ENCODE data around the gene ADD1. TPM values are rescaled to one million over a fixed set of nuclear protein-coding genes. Genes with fewer than 3 reads are reported as not detected.

Gene ADD1
- total and polyA plus RNA-seq, 2 donors (not counting 1 experiment from before 2014, with no cell fraction given) = 164 to 171 TPM

DNA sequence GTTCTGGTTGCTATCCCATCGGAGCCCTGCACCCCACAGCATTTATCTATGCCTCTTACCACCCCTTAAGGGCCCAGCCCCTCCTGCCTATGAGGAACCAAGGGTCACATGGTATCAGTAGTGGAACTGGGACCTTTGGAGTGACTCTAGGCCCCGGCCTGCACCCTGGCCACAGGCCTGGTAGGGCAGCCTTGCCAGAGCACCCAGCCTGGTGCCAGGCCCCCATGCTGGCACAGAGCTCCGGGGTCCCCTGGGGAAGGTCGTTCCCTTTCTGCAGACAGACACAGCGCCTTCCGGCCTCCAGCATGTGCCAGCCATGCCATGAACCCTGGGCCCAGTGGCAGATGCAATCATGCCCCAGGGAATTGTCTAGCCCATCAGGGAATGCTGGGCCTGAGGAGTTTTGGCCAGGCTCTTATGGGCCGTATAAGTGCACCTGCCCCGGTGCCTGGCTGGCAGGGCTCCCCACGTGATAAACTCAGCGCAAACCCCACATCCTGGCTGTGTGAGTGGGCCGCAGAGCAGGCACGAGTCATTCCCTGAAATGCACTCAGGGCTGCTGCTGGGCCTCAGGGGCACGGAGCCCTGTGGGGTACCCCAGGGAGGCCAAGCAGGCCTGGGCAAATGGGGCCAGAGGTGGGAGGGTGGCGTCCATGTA is 19.8 kb upstream of the ADD1 start:
- Histone ChIP-seq H3K27me3 (ENCODE audit: control insufficient read depth, insufficient read depth, low read length) (no peaks in the 10 kb centered on the region), H3K79me2 (ENCODE audit: control insufficient read depth, insufficient read depth, low read length) (no peaks in the 10 kb centered on the region), H3K4me3 (replicated peaks in 1 of 4; ENCODE audit: control extremely low read depth in 1 of 4, insufficient read depth in 1 of 4, low read depth in 3 of 4, low read length in 4 of 4) (no peak overlapping the region), H3K4me2 (ENCODE audit: extremely low read depth, insufficient read depth, low read length) (no peak overlapping the region), H3K9ac (ENCODE audit: insufficient read depth, low read length) (no peak overlapping the region), H3K9me3 (ENCODE audit: control insufficient read depth, insufficient read depth, low read depth, low read length) (no peaks in the 10 kb centered on the region), H3K27ac (ENCODE audit: insufficient read depth, low read length) (no peak overlapping the region), H2AFZ (ENCODE audit: low read length) (no peak overlapping the region), H3K4me1 (ENCODE audit: control insufficient read depth, extremely low read depth, insufficient read depth, low read length) (no peaks in the 10 kb centered on the region), H4K20me1 (ENCODE audit: control insufficient read depth, extremely low read depth, insufficient read depth, low read length) (no peaks in the 10 kb centered on the region), H3K36me3 (ENCODE audit: control insufficient read depth, insufficient read depth, low read length) (peaks cover 13% of the 10 kb centered on the region)
- no peak for TF ChIP-seq EZH2 (IDR thresholded peaks at IDR 0.05; ENCODE audit: low read length, missing control alignments)
- no peak for DNase-seq (ENCODE audit: low read depth in 2 of 2)

DNA sequence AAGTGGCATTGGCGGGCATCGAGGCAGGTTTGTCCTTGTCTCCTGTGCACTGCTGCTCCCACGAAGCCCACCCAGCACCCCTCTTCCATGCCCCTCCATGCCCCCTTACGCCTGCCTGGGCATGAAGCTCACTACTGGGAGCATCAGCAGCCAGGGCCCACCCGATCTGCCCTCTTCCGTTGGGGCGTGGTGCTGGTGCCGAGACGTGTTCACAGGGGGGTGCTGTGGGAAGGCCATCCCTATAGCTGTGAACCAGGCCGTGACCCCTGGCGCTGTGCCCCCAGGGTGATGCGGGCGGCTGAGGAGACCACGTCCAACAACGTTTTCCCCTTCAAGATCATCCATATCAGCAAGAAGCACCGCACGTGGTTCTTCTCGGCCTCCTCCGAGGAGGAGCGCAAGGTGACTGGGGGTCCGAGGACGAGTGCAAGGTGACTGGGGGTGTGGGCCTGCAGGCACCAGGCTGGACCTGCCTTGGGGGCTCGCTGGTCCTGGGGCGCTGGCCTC is 19.3 kb upstream of the ADD1 start:
- TF ChIP-seq, protein P1, sequence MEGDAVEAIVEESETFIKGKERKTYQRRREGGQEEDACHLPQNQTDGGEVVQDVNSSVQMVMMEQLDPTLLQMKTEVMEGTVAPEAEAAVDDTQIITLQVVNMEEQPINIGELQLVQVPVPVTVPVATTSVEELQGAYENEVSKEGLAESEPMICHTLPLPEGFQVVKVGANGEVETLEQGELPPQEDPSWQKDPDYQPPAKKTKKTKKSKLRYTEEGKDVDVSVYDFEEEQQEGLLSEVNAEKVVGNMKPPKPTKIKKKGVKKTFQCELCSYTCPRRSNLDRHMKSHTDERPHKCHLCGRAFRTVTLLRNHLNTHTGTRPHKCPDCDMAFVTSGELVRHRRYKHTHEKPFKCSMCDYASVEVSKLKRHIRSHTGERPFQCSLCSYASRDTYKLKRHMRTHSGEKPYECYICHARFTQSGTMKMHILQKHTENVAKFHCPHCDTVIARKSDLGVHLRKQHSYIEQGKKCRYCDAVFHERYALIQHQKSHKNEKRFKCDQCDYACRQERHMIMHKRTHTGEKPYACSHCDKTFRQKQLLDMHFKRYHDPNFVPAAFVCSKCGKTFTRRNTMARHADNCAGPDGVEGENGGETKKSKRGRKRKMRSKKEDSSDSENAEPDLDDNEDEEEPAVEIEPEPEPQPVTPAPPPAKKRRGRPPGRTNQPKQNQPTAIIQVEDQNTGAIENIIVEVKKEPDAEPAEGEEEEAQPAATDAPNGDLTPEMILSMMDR (conservative IDR thresholded peaks at IDR 0.05 in 1 of 2, IDR thresholded peaks at IDR 0.05 in 1 of 2; ENCODE audit: low read depth in 1 of 2, low read length in 2 of 2) = no peak
- TF ChIP-seq EZH2 (IDR thresholded peaks at IDR 0.05; ENCODE audit: low read length, missing control alignments) = no peak
- no peaks in the 10 kb centered on the region for H3K79me2 ChIP-seq (ENCODE audit: control insufficient read depth, insufficient read depth, low read length)
- H3K27me3 ChIP-seq (ENCODE audit: control insufficient read depth, insufficient read depth, low read length) = no peaks in the 10 kb centered on the region
- no peak overlapping the region for H3K9ac ChIP-seq (ENCODE audit: insufficient read depth, low read length)
- H3K9me3 ChIP-seq (ENCODE audit: control insufficient read depth, insufficient read depth, low read depth, low read length) = no peaks in the 10 kb centered on the region
- no peak overlapping the region for H3K4me3 ChIP-seq (replicated peaks in 1 of 4; ENCODE audit: control extremely low read depth in 1 of 4, insufficient read depth in 1 of 4, low read depth in 3 of 4, low read length in 4 of 4)
- H2AFZ ChIP-seq (ENCODE audit: low read length) = no peak overlapping the region
- H3K27ac ChIP-seq (ENCODE audit: insufficient read depth, low read length) = no peak overlapping the region
- peaks cover 13% of the 10 kb centered on the region for H3K36me3 ChIP-seq (ENCODE audit: control insufficient read depth, insufficient read depth, low read length)
- H3K4me1 ChIP-seq (ENCODE audit: control insufficient read depth, extremely low read depth, insufficient read depth, low read length) = no peaks in the 10 kb centered on the region
- no peak for DNase-seq (ENCODE audit: low read depth in 2 of 2)
- no peak overlapping the region for H3K4me2 ChIP-seq (ENCODE audit: extremely low read depth, insufficient read depth, low read length)
- H4K20me1 ChIP-seq (ENCODE audit: control insufficient read depth, extremely low read depth, insufficient read depth, low read length) = no peaks in the 10 kb centered on the region

DNA sequence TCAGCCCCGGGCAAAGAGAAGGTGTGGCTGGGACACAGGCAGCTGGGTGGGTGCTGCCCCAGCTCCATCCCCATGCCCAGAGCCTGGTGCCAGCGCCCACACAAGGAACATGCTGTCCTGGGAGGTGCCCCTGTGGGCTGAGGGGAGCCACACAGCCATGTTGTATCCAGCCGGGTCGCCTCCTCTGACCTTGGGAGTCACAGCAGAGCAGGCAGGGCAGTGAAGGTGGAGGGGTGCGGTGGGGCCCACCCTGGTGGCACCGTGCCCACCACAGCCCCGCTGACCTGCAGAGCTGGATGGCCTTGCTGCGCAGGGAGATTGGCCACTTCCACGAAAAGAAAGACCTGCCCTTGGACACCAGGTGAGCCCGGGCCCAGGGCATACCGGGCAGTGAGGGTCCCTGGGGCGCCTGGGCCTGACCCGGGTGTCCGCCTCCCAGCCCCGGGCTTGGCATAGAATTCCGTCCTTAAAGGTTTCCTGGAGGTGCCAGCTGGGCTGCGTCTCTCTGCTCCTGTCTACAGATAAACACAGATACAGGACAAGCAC is 18.7 kb upstream of the ADD1 start:
- Histone ChIP-seq H3K27me3 (ENCODE audit: control insufficient read depth, insufficient read depth, low read length) (no peaks in the 10 kb centered on the region), H3K79me2 (ENCODE audit: control insufficient read depth, insufficient read depth, low read length) (no peaks in the 10 kb centered on the region), H3K4me1 (ENCODE audit: control insufficient read depth, extremely low read depth, insufficient read depth, low read length) (no peaks in the 10 kb centered on the region), H4K20me1 (ENCODE audit: control insufficient read depth, extremely low read depth, insufficient read depth, low read length) (no peaks in the 10 kb centered on the region), H3K9ac (ENCODE audit: insufficient read depth, low read length) (no peak overlapping the region), H3K9me3 (ENCODE audit: control insufficient read depth, insufficient read depth, low read depth, low read length) (no peaks in the 10 kb centered on the region), H3K4me2 (ENCODE audit: extremely low read depth, insufficient read depth, low read length) (no peak overlapping the region), H2AFZ (ENCODE audit: low read length) (no peak overlapping the region), H3K27ac (ENCODE audit: insufficient read depth, low read length) (no peak overlapping the region), H3K4me3 (replicated peaks in 1 of 4; ENCODE audit: control extremely low read depth in 1 of 4, insufficient read depth in 1 of 4, low read depth in 3 of 4, low read length in 4 of 4) (no peak overlapping the region), H3K36me3 (ENCODE audit: control insufficient read depth, insufficient read depth, low read length) (peaks cover 15% of the 10 kb centered on the region)
- TF ChIP-seq, protein P1 (conservative IDR thresholded peaks at IDR 0.05 in 1 of 2, IDR thresholded peaks at IDR 0.05 in 1 of 2; ENCODE audit: low read depth in 1 of 2, low read length in 2 of 2) = no peak
- no peak for TF ChIP-seq EZH2 (IDR thresholded peaks at IDR 0.05; ENCODE audit: low read length, missing control alignments)
- no peak for DNase-seq (ENCODE audit: low read depth in 2 of 2)

Measured in fibroblast of lung (primary cell).